Ovary (tissue), 9 donors: ENCODE results near the gene RALB. TPM values are rescaled to one million over a fixed set of nuclear protein-coding genes. Genes with fewer than 3 reads are reported as not detected.

Experiments
- DNase-seq, 5 donors: peaks; one replicate each; pipeline ENCODE4 v3.0.0-alpha.2; 2019 to 2020
- H3K27ac ChIP-seq, 2 donors: fragments of 200-600 bp; one replicate each; pipeline versions ENCODE4 v1.5.1 to v1.8.0; 2019 to 2022
- H3K27me3 ChIP-seq: fragments of 200-600 bp; one replicate; pipeline ENCODE4 v1.8.0; 2022
- H3K36me3 ChIP-seq: fragments of 200-600 bp; sonication (generic); one replicate; pipeline ENCODE4 v1.5.1; 2019
- H3K4me1 ChIP-seq: one replicate; pipeline ENCODE4 v1.8.1; 2013; ENCODE audit warnings: mild to moderate bottlenecking, moderate library complexity; ENCODE audit not compliant: insufficient read depth
- H3K4me3 ChIP-seq: fragments of 200-600 bp; sonication (generic); one replicate; pipeline ENCODE4 v1.5.1; 2017
- H3K9me3 ChIP-seq, 2 donors: fragments of 200-600 bp in 1 of 2; sonication (generic) in 1 of 2; one replicate each; pipeline versions ENCODE4 v1.5.1 to v1.8.1; 2013 to 2019; ENCODE audit warnings: mild to moderate bottlenecking in 1 of 2, moderate library complexity in 1 of 2
- EP300 ChIP-seq: sonication (generic); formaldehyde crosslinking; IDR thresholded peaks from one replicate; pipeline ENCODE4 v1.6.1; 2017; ENCODE audit warnings: antibody characterized with exemption
- POLR2A ChIP-seq: fragments of 450-650 bp; IDR thresholded peaks from one replicate; pipeline ENCODE4 v1.6.1; 2017; ENCODE audit warnings: antibody characterized with exemption, mild to moderate bottlenecking, moderate library complexity
- WGBS, 3 donors: extraction: QIAGEN DNeasy Blood & Tissue Kit in 1 of 3; methylation state at CpG; one replicate each; pipeline versions ENCODE4 v1.1.5 to v1.1.7; 2013 to 2017; 5-methylcytosine and 5-hydroxymethylcytosine counted together
- intact Hi-C, 4 donors: fragments of 100-400 bp; cut with DNase I; formaldehyde crosslinking; loops; one replicate each; pipeline versions ENCODE4 v1.11.0 to v1.15.1; 2022 to 2023
- polyA plus RNA-seq, 2 donors: library from polyadenylated mRNA; stranded (reverse); fragments of 200-250 nt in 1 of 2; fragments of 350-450 nt in 1 of 2; fragmentation: Illumina TruSeq in 1 of 2; extraction: RNeasy Lipid Tissue Mini Kit (QIAGEN cat#74804) in 1 of 2; gene quantifications; one replicate each; pipeline ENCODE4 v1.2.3, GENCODE V29; 2013 to 2014
- total RNA-seq, 7 donors: library from RNA; depleted of rRNA in 2 of 7; stranded (reverse); fragments of >200 nt in 2 of 7; fragmentation: NEBNext Ultra II Directional in 3 of 7; extraction: Animal tissue kit (Norgen Biotek cat#: 25700) in 3 of 7; gene quantifications; one replicate each; pipeline versions ENCODE4 v1.1.0 to v1.2.4, GENCODE V29; 2016 to 2023
- TF ChIP-seq, protein P1 (sequence below), 3 donors: fragments of 450-650 bp in 2 of 3; fragments of 200-600 bp in 1 of 3; IDR thresholded peaks; one replicate each; pipeline versions ENCODE4 v1.5.1 to v1.8.0; 2016 to 2022; ENCODE audit warnings: antibody characterized with exemption in 3 of 3, mild to moderate bottlenecking in 1 of 3
- donor health status: DM: no; HTN: no; CAD: no; lungs with moderate emphysema.
- donor health status: DM: no; HTN: no; CAD: no.
- donor health status: Bipolar disorder and iron deficiency.
- donor health status: DM: yes; HTN: yes; CAD: no.
- donor health status: DM: no; HTN: no; CAD: no.
- donor health status: DM: yes; HTN: yes; CAD: no.

RALB gene
- total and polyA plus RNA-seq, 9 donors = 18.2 to 92.7 (median 34.9) TPM

DNA sequence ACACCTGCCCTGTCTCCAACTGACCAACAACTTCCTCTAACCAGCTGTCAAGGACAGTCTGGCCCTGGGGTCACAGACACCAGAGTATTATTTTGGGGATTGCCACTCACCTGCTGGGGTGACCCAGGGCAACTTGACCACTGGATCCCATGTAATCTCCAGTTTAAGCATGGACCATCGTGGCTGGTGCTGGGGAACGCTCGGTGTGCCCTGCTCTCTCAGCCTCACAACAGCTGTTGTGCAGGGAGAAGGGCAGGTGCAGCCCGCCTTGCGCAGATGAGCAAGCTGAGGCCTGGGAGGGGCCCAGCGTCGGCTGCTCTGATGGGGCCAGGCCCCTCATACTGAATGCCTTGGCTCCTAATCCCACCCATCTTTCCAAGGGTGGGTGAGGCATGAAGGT lies 72.3 kb downstream of the RALB start:
- H3K27ac ChIP-seq = no peak overlapping the region
- H3K4me1 ChIP-seq = no peaks in the 10 kb centered on the region
- no peaks in the 10 kb centered on the region for H3K27me3 ChIP-seq
- H3K36me3 ChIP-seq = no peaks in the 10 kb centered on the region
- 87 to 94% (median 89%) methylated on average over 7 of the region's 7 CpGs for WGBS, 3 donors
- no peak for DNase-seq
- no peaks in the 10 kb centered on the region for H3K9me3 ChIP-seq
- no peak overlapping the region for H3K4me3 ChIP-seq
- TF ChIP-seq, protein P1, sequence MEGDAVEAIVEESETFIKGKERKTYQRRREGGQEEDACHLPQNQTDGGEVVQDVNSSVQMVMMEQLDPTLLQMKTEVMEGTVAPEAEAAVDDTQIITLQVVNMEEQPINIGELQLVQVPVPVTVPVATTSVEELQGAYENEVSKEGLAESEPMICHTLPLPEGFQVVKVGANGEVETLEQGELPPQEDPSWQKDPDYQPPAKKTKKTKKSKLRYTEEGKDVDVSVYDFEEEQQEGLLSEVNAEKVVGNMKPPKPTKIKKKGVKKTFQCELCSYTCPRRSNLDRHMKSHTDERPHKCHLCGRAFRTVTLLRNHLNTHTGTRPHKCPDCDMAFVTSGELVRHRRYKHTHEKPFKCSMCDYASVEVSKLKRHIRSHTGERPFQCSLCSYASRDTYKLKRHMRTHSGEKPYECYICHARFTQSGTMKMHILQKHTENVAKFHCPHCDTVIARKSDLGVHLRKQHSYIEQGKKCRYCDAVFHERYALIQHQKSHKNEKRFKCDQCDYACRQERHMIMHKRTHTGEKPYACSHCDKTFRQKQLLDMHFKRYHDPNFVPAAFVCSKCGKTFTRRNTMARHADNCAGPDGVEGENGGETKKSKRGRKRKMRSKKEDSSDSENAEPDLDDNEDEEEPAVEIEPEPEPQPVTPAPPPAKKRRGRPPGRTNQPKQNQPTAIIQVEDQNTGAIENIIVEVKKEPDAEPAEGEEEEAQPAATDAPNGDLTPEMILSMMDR (IDR thresholded peaks at IDR 0.05) = no peak
- TF ChIP-seq POLR2A (no peak), EP300 (no peak)
- intact Hi-C loops = no loop called here

DNA sequence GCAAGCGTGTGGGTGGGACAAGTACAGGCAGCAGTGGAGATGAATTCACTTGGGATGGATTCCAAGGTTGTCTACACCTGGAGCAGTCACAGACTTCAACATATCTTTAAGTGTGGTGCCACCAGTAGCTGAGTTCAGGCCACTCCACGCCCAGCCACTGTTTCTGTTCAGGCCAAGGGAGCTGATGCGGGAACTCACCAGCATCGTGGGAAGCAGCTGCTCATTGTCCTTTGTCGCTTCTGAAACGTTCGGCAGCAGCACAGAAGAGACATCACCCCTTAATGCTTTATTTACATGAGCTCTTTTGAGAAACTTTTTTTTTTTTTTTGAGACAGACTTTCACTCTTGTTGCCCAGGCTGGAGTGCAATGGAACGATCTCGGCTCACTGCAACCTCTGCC lies 73.4 kb downstream of the RALB start:
- WGBS, 3 donors = 84 to 88% (median 85%) methylated on average over 9 of the region's 9 CpGs
- Histone ChIP-seq H3K27ac (no peak overlapping the region), H3K27me3 (no peaks in the 10 kb centered on the region), H3K4me3 (no peak overlapping the region), H3K9me3 (no peaks in the 10 kb centered on the region), H3K36me3 (no peaks in the 10 kb centered on the region), H3K4me1 (no peaks in the 10 kb centered on the region)
- intact Hi-C loops = no loop called here
- TF ChIP-seq EP300 (no peak), POLR2A (no peak)
- TF ChIP-seq, protein P1 (IDR thresholded peaks at IDR 0.05) = no peak
- DNase-seq = no peak

DNA sequence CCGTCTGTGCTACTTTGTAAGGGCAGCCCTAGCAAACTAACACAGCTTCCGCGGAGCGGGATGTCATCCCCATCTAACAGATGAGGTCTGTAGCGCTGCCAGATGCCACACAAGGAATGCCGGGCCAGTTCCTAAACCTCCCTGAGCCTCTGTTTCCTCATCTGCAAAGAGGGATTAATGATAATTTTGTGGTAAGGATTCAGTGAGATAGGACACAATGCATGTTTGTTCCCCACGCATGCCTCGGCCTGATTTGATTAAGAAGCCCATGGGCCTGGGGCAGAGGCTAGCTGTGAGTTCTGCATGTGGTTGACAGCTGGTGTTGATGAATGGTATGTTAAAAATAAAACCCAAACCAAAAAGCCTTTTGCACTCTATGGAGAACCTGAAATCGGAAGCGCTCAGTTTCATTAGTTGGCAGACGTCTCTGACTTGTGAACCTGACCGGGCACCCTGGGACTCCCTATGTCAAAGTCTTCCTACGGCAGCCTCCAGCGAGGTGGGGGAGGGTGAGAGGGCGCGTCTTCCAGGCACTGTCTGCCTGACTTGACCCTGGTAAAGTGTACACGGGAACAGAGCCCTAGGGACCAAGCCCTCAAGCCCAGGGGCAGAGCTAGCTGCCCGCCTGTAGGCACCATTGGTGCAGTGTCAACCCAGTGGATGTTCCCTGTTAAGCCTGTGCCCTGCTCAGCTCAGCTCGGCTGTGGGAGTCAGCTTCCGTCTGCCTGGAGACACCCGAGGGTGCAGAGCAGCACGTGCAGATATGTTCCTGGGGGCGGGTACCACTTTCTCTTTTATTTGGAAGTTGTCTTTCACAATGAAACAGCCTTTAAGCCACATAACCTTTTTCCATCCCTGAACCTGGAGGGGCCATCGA lies 78.5 kb downstream of the RALB start:
- no peak for DNase-seq
- H3K9me3 ChIP-seq = no peaks in the 10 kb centered on the region

DNA sequence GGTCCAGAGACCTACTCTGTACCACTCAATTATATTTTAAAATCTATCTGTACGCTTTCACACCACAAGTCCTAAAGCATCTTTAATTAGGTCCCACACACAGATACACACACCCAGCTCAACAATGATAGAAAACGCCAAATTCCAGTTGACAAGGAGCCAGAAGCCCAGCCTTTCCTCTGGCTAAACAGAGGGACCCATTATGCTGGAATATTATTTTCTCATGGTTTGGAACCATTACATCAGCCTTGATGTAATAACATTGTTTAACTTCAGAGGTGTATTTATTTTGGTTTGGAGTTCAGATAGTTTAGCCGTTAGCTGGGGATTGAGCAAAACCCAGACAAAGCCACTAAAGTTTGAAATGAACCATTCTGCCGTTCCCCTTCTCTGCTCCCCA lies 79.3 kb downstream of the RALB start:
- Histone ChIP-seq H3K4me3 (no peak overlapping the region), H3K9me3 (no peaks in the 10 kb centered on the region), H3K27ac (no peak overlapping the region), H3K36me3 (no peaks in the 10 kb centered on the region), H3K27me3 (no peaks in the 10 kb centered on the region), H3K4me1 (no peaks in the 10 kb centered on the region)
- TF ChIP-seq POLR2A (no peak), EP300 (no peak)
- TF ChIP-seq, protein P1 (IDR thresholded peaks at IDR 0.05) = no peak
- no peak for DNase-seq
- 43 to 52% (median 45%) methylated on average over 4 of the region's 4 CpGs for WGBS, 3 donors
- intact Hi-C loops = loop anchor here in 1 of 4 donors (10.0 kb wide), 1 partner anchor 753 kb away; no protein-coding TSS in a partner anchor

More for the DNA sequence above, 78.5 kb downstream of the RALB start:
- Histone ChIP-seq H3K27me3 (no peaks in the 10 kb centered on the region), H3K4me1 (no peaks in the 10 kb centered on the region), H3K27ac (no peak overlapping the region), H3K4me3 (no peak overlapping the region), H3K36me3 (no peaks in the 10 kb centered on the region)
- 83 to 84% (median 84%) methylated on average over 24 of the region's 24 CpGs for WGBS, 3 donors
- intact Hi-C loops = loop anchor here in 1 of 4 donors (10.0 kb wide), 1 partner anchor 754 kb away; no protein-coding TSS in a partner anchor
- TF ChIP-seq, protein P1 (IDR thresholded peaks at IDR 0.05) = no peak
- TF ChIP-seq EP300 (no peak), POLR2A (no peak)
